ENCODE results near the gene ESRP2.

- TF ChIP-seq ZNF311 (tag by site-specific recombination; IDR thresholded peaks at IDR 0.05; ENCODE audit: borderline replicate concordance) (no peak), KLF10 (tag by site-specific recombination; IDR thresholded peaks at IDR 0.05) (no peak), ZSCAN30 (tag by site-specific recombination; IDR thresholded peaks at IDR 0.05) (no peak), ZNF175 (tag by site-specific recombination; IDR thresholded peaks at IDR 0.05) (no peak), ZBTB7A (tag by site-specific recombination; IDR thresholded peaks at IDR 0.05; ENCODE audit: low read depth) (no peak), ZNF10 (tag by site-specific recombination; IDR thresholded peaks at IDR 0.05) (no peak), ZNF133 (tag by site-specific recombination; IDR thresholded peaks at IDR 0.05) (no peak), YY1 (tag by site-specific recombination; IDR thresholded peaks at IDR 0.05) (no peak), ZNF16 (tag by site-specific recombination; IDR thresholded peaks at IDR 0.05; ENCODE audit: low read depth) (no peak)
- TF ChIP-seq, protein P1, sequence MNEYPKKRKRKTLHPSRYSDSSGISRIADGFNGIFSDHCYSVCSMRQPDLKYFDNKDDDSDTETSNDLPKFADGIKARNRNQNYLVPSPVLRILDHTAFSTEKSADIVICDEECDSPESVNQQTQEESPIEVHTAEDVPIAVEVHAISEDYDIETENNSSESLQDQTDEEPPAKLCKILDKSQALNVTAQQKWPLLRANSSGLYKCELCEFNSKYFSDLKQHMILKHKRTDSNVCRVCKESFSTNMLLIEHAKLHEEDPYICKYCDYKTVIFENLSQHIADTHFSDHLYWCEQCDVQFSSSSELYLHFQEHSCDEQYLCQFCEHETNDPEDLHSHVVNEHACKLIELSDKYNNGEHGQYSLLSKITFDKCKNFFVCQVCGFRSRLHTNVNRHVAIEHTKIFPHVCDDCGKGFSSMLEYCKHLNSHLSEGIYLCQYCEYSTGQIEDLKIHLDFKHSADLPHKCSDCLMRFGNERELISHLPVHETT (tag by site-specific recombination; IDR thresholded peaks at IDR 0.05): no peak
- TF ChIP-seq, protein P2, sequence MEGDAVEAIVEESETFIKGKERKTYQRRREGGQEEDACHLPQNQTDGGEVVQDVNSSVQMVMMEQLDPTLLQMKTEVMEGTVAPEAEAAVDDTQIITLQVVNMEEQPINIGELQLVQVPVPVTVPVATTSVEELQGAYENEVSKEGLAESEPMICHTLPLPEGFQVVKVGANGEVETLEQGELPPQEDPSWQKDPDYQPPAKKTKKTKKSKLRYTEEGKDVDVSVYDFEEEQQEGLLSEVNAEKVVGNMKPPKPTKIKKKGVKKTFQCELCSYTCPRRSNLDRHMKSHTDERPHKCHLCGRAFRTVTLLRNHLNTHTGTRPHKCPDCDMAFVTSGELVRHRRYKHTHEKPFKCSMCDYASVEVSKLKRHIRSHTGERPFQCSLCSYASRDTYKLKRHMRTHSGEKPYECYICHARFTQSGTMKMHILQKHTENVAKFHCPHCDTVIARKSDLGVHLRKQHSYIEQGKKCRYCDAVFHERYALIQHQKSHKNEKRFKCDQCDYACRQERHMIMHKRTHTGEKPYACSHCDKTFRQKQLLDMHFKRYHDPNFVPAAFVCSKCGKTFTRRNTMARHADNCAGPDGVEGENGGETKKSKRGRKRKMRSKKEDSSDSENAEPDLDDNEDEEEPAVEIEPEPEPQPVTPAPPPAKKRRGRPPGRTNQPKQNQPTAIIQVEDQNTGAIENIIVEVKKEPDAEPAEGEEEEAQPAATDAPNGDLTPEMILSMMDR (tag by site-specific recombination; IDR thresholded peaks at IDR 0.05): no peak
These were observed 49.8 kb upstream of the ESRP2 start for GRCh38 chr16:68285683-68286082.

Data from HEK293 (cell line).